ENCODE results near the gene IRF9.

IRF9 gene

DNA sequence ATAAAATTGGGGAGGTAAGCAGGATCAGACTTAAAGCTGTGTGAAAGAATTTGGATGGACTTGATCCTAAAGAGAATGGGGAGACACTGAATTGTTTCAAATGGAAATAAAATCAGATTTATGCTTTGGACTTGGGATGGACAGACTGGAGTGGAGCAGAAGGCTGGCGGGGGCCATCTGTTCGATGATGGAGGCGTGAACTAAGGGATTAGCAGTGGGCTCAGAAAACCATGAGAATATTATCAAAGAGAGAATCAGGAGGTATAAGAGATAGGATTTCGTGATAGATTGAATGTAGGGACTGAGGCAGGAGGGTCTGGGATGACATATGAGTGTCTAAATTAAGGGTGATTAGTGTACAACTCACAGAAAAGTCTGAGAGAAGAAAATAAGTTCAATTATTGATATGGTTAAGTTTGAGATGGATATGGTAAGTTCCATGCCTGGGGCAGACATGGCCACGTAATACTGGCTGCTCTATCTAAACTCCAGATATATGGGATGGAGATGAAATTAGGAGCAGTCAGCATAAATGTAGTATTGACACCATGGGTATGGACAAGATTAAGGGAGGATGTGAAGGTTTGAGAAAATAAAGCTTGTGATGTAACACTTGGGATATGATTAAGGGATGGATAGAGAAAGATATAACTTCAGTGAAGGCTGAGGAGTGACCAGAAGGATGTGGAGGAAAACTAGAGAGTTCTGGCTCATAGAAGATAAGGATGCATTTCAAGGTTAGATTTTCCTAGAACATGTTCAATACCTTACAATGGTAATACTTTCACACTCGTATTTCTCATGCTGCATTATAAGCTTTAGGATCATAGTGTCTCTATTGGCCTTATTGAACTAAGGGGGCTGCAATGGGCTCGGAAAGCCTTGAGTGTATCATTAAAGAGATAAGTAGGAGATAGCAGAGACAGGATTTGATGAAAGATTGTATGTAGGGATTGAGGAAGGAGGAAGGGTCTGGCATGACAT is 43.4 kb downstream of the IRF9 start:
- H3K9me3 ChIP-seq (ENCODE audit: low read length) = peaks cover 3% of the 10 kb centered on the region; the same call in 1 of the 2 replicates
- TF ChIP-seq EZH2 (IDR thresholded peaks at IDR 0.05; ENCODE audit: borderline replicate concordance, low read length) = no peak
- no peaks in the 10 kb centered on the region for H4K20me1 ChIP-seq (ENCODE audit: insufficient read depth, low read length)
- no peaks in the 10 kb centered on the region for H3F3A ChIP-seq (ENCODE audit: insufficient read depth, low read length)
- no peak overlapping the region for H2AFZ ChIP-seq (ENCODE audit: low read length)
- no peak overlapping the region for H3K9ac ChIP-seq (ENCODE audit: low read length)
- no peak overlapping the region for H3K4me3 ChIP-seq (ENCODE audit: low read depth, low read length, poor library complexity, severe bottlenecking)
- no peaks in the 10 kb centered on the region for H3K4me1 ChIP-seq (ENCODE audit: insufficient read depth, low read length, severe bottlenecking)
- H3K79me2 ChIP-seq (ENCODE audit: insufficient read depth, low read length) = no peaks in the 10 kb centered on the region
- H3K27me3 ChIP-seq (ENCODE audit: insufficient read depth, low read length) = no peaks in the 10 kb centered on the region
- H3K9me2 ChIP-seq (ENCODE audit: low read depth, low read length) = no peaks in the 10 kb centered on the region
- no peak overlapping the region for H3K27ac ChIP-seq (ENCODE audit: low read depth, low read length, poor library complexity, severe bottlenecking)
- H3K36me3 ChIP-seq (ENCODE audit: insufficient read depth, low read length) = peaks cover 77% of the 10 kb centered on the region
- H3K4me2 ChIP-seq (ENCODE audit: low read length) = no peak overlapping the region

DNA sequence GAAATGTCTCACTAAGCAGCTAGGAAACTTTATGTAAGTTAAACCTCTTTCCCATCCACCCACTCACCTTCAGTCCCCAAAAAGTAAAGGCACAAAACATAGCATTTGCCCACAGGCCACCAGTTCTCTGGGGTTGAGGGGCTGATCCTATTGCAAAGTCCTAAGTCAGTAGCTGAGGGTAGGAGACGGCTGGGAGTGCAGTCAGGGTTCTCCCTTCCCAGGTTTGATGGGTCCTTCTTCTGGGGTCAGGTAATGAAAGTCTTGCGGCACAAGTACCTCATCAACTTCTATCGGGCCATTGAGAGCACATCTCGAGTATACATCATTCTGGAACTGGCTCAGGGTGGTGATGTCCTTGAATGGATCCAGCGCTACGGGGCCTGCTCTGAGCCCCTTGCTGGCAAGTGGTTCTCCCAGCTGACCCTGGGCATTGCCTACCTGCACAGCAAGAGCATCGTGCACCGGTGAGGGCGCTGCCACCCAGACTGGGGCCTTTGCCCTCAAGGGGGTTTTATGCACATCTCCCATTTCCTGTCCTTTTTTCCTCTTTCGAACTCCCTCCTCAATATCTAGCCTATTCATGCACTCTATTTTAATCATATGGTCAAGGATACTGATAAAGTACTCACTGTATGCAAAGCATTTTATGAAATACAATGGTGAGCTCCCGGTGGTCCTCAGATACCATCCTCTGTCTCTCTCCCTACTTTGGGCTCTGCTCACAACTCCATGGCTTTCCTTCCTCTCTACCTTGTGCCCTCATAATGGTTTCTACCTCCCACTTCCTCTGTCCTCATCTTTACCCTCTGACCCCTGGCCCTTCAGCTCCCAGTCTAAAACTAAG is 45.4 kb downstream of the IRF9 start:
- Histone ChIP-seq H4K20me1 (ENCODE audit: insufficient read depth, low read length) (no peaks in the 10 kb centered on the region), H3K27ac (ENCODE audit: low read depth, low read length, poor library complexity, severe bottlenecking) (no peak overlapping the region), H3K79me2 (ENCODE audit: insufficient read depth, low read length) (no peaks in the 10 kb centered on the region), H3K4me3 (ENCODE audit: low read depth, low read length, poor library complexity, severe bottlenecking) (no peak overlapping the region), H3K4me2 (ENCODE audit: low read length) (no peak overlapping the region), H3K4me1 (ENCODE audit: insufficient read depth, low read length, severe bottlenecking) (no peaks in the 10 kb centered on the region), H2AFZ (ENCODE audit: low read length) (no peak overlapping the region), H3K36me3 (ENCODE audit: insufficient read depth, low read length) (peaks cover 86% of the 10 kb centered on the region), H3K9me3 (ENCODE audit: low read length) (0 out of 2 replicates have a peak, but pooled peaks cover under 1% of the 10 kb centered on the region), H3F3A (ENCODE audit: insufficient read depth, low read length) (no peaks in the 10 kb centered on the region), H3K27me3 (ENCODE audit: insufficient read depth, low read length) (no peaks in the 10 kb centered on the region), H3K9ac (ENCODE audit: low read length) (no peak overlapping the region), H3K9me2 (ENCODE audit: low read depth, low read length) (no peaks in the 10 kb centered on the region)
- TF ChIP-seq, protein P1, sequence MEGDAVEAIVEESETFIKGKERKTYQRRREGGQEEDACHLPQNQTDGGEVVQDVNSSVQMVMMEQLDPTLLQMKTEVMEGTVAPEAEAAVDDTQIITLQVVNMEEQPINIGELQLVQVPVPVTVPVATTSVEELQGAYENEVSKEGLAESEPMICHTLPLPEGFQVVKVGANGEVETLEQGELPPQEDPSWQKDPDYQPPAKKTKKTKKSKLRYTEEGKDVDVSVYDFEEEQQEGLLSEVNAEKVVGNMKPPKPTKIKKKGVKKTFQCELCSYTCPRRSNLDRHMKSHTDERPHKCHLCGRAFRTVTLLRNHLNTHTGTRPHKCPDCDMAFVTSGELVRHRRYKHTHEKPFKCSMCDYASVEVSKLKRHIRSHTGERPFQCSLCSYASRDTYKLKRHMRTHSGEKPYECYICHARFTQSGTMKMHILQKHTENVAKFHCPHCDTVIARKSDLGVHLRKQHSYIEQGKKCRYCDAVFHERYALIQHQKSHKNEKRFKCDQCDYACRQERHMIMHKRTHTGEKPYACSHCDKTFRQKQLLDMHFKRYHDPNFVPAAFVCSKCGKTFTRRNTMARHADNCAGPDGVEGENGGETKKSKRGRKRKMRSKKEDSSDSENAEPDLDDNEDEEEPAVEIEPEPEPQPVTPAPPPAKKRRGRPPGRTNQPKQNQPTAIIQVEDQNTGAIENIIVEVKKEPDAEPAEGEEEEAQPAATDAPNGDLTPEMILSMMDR (IDR thresholded peaks at IDR 0.05; ENCODE audit: low read length) = no peak
- no peak for TF ChIP-seq EZH2 (IDR thresholded peaks at IDR 0.05; ENCODE audit: borderline replicate concordance, low read length)

DNA sequence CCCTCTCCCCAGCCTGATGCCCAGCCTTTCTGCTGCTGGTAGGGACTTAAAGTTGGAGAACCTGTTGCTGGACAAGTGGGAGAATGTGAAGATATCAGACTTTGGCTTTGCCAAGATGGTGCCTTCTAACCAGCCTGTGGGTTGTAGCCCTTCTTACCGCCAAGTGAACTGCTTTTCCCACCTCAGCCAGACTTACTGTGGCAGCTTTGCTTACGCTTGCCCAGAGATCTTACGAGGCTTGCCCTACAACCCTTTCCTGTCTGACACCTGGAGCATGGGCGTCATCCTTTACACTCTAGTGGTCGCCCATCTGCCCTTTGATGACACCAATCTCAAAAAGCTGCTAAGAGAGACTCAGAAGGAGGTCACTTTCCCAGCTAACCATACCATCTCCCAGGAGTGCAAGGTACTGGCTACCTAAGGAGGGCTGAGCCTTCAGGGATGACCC is 46.1 kb downstream of the IRF9 start:
- Histone ChIP-seq H4K20me1 (ENCODE audit: insufficient read depth, low read length) (no peaks in the 10 kb centered on the region), H3K27ac (ENCODE audit: low read depth, low read length, poor library complexity, severe bottlenecking) (no peak overlapping the region), H3K9me2 (ENCODE audit: low read depth, low read length) (no peaks in the 10 kb centered on the region), H3K27me3 (ENCODE audit: insufficient read depth, low read length) (no peaks in the 10 kb centered on the region), H2AFZ (ENCODE audit: low read length) (no peak overlapping the region), H3K4me2 (ENCODE audit: low read length) (no peak overlapping the region), H3K4me1 (ENCODE audit: insufficient read depth, low read length, severe bottlenecking) (peaks cover 3% of the 10 kb centered on the region), H3F3A (ENCODE audit: insufficient read depth, low read length) (no peaks in the 10 kb centered on the region), H3K9me3 (ENCODE audit: low read length) (no peaks in the 10 kb centered on the region), H3K4me3 (ENCODE audit: low read depth, low read length, poor library complexity, severe bottlenecking) (no peak overlapping the region), H3K9ac (ENCODE audit: low read length) (no peak overlapping the region), H3K79me2 (ENCODE audit: insufficient read depth, low read length) (no peaks in the 10 kb centered on the region; the same call in 1 of the 2 replicates), H3K36me3 (ENCODE audit: insufficient read depth, low read length) (peaks cover 85% of the 10 kb centered on the region)
- TF ChIP-seq, protein P1 (IDR thresholded peaks at IDR 0.05; ENCODE audit: low read length) = no peak
- no peak for TF ChIP-seq EZH2 (IDR thresholded peaks at IDR 0.05; ENCODE audit: borderline replicate concordance, low read length)

All from OCI-LY1 (cell line).